Measurements from ENCODE around the gene SUCO. TPM values are rescaled to one million over a fixed set of nuclear protein-coding genes. Genes with fewer than 3 reads are reported as not detected.

The SUCO gene, protein sequence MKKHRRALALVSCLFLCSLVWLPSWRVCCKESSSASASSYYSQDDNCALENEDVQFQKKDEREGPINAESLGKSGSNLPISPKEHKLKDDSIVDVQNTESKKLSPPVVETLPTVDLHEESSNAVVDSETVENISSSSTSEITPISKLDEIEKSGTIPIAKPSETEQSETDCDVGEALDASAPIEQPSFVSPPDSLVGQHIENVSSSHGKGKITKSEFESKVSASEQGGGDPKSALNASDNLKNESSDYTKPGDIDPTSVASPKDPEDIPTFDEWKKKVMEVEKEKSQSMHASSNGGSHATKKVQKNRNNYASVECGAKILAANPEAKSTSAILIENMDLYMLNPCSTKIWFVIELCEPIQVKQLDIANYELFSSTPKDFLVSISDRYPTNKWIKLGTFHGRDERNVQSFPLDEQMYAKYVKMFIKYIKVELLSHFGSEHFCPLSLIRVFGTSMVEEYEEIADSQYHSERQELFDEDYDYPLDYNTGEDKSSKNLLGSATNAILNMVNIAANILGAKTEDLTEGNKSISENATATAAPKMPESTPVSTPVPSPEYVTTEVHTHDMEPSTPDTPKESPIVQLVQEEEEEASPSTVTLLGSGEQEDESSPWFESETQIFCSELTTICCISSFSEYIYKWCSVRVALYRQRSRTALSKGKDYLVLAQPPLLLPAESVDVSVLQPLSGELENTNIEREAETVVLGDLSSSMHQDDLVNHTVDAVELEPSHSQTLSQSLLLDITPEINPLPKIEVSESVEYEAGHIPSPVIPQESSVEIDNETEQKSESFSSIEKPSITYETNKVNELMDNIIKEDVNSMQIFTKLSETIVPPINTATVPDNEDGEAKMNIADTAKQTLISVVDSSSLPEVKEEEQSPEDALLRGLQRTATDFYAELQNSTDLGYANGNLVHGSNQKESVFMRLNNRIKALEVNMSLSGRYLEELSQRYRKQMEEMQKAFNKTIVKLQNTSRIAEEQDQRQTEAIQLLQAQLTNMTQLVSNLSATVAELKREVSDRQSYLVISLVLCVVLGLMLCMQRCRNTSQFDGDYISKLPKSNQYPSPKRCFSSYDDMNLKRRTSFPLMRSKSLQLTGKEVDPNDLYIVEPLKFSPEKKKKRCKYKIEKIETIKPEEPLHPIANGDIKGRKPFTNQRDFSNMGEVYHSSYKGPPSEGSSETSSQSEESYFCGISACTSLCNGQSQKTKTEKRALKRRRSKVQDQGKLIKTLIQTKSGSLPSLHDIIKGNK (N-terminal part only)
- total RNA-seq, result 10 to 100 TPM; 27.7 to 63.2 (median 42.9) TPM

DNA sequence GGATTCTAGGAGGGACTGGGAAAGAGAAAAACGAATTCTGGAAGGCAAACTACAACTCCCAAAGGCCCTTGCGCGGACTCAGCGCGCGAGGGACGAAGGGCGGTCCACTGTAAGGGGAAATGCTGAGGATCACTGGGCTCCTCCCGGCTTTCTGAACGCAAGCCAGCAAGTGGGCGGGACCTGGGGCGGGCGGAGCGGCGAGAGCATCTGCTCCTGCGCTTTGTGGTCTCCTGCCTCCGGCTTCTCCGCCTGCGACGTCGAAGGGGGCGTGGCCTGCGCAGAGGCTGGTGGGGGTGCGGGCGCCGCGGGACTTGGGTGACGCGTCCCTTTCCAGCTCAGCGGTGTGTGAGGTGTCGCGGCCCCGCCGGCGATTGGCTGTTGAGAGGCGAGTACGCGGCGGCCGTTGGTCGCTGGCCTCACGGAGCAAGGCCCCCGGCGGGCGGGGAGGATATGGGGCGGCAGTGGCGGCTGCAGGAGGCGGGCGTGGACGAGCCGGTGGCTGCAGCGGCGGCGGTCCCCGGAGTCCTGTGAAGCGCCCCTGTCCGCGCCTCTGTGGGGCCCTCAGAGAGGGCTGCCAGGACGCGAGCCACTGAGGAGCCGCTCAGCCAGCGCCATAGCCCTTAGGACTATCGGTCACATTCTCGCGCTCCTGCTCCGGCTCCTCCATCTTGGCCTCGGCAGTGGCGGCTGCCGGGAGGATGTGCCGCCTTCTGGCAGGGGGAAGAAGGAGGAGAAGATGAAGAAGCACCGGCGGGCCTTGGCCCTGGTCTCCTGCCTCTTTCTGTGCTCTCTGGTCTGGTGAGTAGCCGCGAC, at the start of gene SUCO:
TSS of gene SUCO (plus strand) at position 451 of the 813 bp plus-strand sequence. CDS start at position 737, 286 bp downstream.
- Histone ChIP-seq H3K4me3 (peak within 1 kb of the TSS; percentile 82 to 97 (median 95)), H3K9me3 (no peaks in the 10 kb centered on the region), H3K27ac (peak within 1 kb of the TSS; percentile 98 to 100 (median 98)), H3K36me3 (no peaks in the 10 kb centered on the region), H3K27me3 (no peaks in the 10 kb centered on the region), H3K4me1 (peaks cover 0 to 24% (median 7%) of the 10 kb centered on the region in 4 donors)
- DNase-seq, result peak; percentile 99 to 100 (median 100)
- peak; percentile 98 to 99 for TF ChIP-seq POLR2A (IDR thresholded peaks at IDR 0.05)
- TF ChIP-seq, protein P1, sequence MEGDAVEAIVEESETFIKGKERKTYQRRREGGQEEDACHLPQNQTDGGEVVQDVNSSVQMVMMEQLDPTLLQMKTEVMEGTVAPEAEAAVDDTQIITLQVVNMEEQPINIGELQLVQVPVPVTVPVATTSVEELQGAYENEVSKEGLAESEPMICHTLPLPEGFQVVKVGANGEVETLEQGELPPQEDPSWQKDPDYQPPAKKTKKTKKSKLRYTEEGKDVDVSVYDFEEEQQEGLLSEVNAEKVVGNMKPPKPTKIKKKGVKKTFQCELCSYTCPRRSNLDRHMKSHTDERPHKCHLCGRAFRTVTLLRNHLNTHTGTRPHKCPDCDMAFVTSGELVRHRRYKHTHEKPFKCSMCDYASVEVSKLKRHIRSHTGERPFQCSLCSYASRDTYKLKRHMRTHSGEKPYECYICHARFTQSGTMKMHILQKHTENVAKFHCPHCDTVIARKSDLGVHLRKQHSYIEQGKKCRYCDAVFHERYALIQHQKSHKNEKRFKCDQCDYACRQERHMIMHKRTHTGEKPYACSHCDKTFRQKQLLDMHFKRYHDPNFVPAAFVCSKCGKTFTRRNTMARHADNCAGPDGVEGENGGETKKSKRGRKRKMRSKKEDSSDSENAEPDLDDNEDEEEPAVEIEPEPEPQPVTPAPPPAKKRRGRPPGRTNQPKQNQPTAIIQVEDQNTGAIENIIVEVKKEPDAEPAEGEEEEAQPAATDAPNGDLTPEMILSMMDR (IDR thresholded peaks at IDR 0.05), result peak in 2 of 6 experiments; percentile 18 to 37

- Histone ChIP-seq H3K9me3 (no peaks in the 10 kb centered on the region), H3K27me3 (no peaks in the 10 kb centered on the region), H3K4me1 (no peaks in the 10 kb centered on the region), H3K36me3 (no peaks in the 10 kb centered on the region), H3K4me3 (no peak overlapping the region), H3K27ac (no peak overlapping the region)
- DNase-seq, result no peak
- TF ChIP-seq, protein P1 (IDR thresholded peaks at IDR 0.05), result no peak
- TF ChIP-seq POLR2A (IDR thresholded peaks at IDR 0.05), result no peak
Observed at GRCh38 chr1:172483448-172483847, 49.5 kb upstream of the SUCO start.

DNA sequence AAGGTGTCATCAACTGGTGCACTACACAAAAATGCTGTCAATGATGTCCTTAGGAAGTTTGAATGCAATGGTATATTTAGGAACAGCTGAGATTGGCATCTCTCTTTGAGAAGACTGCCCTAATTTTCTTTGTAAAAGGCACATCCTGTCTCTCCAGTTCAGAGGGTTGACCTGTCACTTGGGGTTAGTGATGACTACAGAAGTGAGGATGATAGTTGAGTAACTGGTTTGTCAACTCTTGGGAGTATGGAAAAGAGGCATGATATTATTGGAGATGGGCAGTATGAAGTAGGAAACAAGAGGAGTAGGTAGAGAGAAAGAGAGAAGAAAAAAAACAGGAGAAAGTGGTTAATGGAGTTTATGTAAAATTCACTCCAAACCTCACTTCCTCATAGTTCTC, 48.7 kb upstream of the SUCO start:
- Histone ChIP-seq H3K4me1 (no peaks in the 10 kb centered on the region), H3K27ac (no peak overlapping the region), H3K36me3 (no peaks in the 10 kb centered on the region), H3K27me3 (no peaks in the 10 kb centered on the region), H3K4me3 (no peak overlapping the region), H3K9me3 (no peaks in the 10 kb centered on the region)
- TF ChIP-seq POLR2A (IDR thresholded peaks at IDR 0.05), result no peak
- TF ChIP-seq, protein P1 (IDR thresholded peaks at IDR 0.05), result no peak
- no peak for DNase-seq

- DNase-seq, result no peak
- Histone ChIP-seq H3K36me3 (no peaks in the 10 kb centered on the region), H3K4me1 (no peaks in the 10 kb centered on the region), H3K4me3 (no peak overlapping the region), H3K9me3 (no peaks in the 10 kb centered on the region), H3K27ac (no peak overlapping the region), H3K27me3 (no peaks in the 10 kb centered on the region)
- TF ChIP-seq, protein P1 (IDR thresholded peaks at IDR 0.05), result no peak
- no peak for TF ChIP-seq POLR2A (IDR thresholded peaks at IDR 0.05)
Observed at GRCh38 chr1:172485626-172486025, 47.3 kb upstream of the SUCO start.
